HG02623 (cell line): ENCODE results near the gene OPTC.
"Not testable (repeated sequence)": the region's sequence is repeated elsewhere in the genome, so short reads cannot be mapped to it uniquely, and the experiment has no call there.

Source experiments
- ATAC-seq: cut with Tn5 transposase; IDR thresholded peaks from one replicate; pipeline ENCODE4 v1.9.1; 2021; ENCODE audit warnings: moderate library complexity; ENCODE audit not compliant: unreplicated experiment

OPTC gene

DNA sequence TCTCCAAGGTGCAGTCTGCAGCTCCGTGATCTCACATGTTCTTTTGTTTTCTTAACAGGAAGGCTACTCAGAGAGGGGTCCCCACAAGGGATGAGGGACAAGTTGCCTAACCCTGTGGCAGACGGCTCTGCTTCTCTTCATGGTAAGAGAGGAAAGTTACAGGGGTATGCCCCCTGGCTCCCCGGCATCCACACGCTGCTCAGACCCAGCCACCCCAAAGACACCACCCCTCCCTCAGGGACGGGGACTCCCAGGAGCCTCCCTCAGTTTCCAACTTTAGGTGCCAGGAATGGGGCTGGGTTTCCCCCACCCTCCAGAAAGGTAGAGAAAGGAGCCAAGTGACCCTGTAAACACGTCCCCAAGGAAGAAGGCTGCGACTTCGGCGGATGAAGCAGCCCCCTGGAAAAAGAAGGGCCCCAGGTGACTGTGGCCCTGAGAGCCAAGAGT is 19.7 kb downstream of the OPTC start:
- no peak for ATAC-seq

DNA sequence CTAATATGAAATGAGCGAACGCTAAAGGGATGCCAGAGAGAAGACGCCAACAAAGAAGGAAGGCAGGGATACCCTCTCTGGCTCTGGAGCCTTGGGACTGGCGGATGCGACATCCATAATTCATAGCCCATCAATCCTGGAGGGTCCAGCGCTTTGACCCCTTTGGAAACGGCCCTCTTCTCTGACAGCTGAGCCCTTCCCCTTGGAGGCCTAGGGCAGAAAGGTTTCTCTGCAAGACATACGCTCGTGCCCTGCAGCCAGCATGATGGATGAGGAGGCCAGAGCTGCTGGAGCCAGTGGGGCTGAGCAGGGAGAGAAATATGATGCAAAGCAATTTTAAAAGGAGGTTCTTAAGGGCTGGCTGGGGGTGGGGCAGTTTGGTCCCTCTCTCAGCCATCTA is 22.2 kb downstream of the OPTC start:
- ATAC-seq = no peak

DNA sequence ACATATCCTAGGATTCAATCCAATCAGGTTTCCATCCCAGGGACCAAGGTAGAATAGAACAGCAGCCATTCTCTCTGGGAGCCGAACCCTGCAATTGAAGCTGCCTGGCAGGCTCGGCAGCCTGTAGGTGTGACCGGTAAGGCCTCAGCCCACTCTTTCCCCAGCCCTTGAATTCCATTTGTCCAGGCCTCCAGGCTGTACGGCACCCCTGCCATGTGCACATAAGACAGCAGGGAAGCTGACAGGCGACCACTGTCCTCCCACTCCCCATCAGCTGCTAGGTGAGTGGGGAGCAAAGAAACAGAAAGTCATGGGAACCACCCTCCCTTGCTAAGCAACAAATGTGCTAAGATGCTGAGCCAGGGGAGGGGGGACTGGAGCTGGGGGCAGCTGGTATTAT is 23.0 kb downstream of the OPTC start:
- no peak for ATAC-seq

DNA sequence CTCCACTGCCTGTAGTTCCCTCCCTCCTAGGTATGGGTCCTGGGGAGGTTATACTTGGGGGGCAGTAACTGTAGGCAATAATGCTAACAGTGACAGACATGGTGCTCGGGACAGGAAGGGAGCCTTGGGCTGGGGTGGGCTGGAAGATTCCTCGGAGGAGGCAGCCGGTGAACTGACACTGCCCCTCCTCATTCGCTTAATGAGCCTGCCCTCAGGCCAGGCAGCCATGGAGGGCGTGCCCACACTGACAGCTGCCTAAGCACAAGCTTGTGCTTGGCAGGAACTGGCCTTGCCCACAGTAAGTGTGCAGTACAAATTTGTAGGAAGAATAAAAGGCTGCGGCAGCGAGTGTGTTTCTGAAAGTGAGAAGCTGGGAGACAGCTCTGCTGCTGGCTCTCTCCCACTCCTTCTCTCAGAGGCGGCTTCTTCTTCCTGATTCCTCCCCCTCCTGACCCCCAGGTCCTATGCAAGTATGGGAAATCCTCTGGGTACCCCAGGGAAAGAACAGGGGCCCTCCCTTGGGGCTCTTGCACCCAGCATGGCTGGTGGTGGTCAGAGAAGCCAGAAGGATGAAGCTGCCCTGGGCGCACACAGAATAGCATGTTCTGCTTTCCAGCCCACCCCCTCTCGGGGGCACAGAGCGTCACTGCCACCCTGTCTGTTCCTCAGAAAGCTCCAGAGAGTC is 23.6 kb downstream of the OPTC start:
- no peak for ATAC-seq

DNA sequence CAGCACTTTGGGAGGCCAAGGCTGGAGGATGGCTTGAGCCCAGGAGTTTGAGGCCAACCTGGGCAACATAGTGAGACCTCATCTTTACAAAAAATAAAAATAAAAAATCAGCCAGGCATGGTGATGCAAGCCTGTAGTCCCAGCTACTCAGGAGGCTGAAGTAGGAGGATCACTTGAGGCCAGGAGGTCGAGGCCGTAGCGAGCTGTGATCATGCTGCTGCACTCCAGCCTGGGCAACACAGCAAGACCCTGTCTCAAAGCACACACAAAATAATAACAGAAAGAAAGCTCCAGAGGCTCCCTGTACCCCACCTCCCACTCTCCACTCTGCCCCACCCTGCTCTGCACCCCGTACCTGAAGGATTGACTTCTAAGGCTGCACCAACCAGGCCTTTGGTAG is 24.2 kb downstream of the OPTC start:
- not testable (repeated sequence) for ATAC-seq

DNA sequence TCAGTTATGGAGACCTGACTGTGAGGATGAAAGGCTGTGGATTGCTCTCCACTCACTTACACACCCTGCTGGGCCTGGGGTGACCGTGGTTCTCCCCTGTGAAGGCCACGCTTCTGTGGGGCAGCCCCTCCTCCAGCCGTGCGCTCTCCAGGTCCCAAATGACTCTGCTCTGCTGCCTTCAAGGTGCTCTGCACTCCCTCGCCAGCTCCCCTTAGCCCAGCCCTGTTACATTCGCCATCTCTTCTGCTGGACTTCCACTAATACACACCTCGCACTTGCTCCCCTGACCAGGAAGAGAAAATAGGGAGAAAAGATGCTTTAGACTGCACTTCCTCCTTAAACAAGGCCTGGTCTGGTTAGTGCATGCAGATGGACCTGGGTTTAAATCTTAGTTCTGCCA is 24.6 kb downstream of the OPTC start:
- ATAC-seq = no peak

DNA sequence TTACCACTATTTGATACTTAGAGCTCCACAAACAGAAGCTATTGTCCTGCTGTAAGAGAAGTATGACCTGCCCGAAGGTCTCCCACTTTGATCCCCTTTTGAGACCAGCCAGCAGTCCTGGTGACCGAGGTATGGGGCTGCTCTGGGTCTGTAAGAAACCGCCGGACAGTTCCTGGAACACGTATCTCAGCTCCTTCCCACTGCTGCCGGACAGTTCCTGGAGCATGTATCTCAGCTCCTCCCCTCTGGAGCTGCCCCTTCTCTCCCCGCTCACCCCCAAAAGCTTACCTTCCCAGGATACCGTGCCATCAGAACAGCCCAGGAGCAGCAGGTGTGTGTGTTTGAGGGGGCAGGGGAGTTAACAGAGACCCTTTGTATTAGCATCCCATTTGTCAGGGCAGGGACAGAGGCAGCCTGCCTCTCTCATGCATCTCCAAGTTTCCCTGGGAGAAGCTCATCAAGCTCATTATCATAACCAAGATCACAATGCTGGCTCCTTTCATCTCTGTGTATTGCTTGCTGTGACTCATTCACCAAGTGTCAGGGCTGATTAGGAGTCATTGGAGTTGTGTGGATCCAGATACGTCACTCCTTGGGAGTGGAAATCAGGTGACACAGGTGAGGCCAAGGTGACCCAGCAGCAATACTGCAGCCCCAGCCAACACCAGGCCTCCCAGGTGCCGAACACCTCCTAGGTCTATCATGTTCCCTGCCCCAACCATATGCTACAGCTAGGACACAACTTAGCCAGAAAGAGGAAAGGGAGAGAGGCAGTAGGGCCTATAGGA is 25.3 kb downstream of the OPTC start:
- ATAC-seq = no peak

DNA sequence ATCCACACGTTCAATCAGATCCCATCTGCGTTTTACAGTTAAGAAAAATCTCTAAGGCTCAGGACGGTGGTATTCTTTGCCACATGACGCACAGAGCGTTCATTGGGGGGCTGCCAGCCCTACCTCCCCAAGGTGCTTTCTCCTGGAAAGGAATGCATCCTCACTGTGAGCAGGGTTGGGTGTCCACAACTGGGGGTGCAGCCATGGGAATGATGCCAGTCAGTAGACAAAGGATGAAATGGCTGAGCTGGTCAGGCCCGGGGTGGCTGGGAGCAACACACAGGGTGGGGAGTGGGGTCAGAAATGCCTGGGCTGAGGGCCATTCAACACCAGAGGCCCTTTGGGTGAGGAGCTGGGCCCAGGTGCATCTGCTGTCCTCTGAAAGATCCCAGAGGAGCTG is 25.9 kb downstream of the OPTC start:
- no peak for ATAC-seq

DNA sequence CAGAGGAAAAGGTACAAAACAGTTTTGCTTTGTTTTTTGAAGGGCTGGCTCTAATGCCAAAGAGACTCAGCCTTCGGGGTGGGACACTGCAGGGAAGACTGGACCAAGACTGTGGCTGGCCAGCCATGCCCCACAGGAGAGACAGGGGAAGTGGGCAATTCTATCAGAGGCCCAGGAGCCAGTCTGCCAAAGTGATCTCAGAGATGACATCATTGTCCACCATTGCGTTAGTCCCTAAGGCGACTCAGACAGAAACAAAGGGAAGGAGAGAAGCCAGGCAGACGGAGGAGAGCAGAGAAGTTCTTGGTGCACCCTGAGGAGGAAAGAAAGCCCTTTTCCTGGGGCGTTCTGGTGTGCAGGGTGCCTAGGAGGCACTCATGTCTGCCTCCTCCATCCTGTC is 26.4 kb downstream of the OPTC start:
- ATAC-seq = no peak

GRCh38 chr1:203521074-203521794 is 27.3 kb downstream of the OPTC start:
- no peak for ATAC-seq

DNA sequence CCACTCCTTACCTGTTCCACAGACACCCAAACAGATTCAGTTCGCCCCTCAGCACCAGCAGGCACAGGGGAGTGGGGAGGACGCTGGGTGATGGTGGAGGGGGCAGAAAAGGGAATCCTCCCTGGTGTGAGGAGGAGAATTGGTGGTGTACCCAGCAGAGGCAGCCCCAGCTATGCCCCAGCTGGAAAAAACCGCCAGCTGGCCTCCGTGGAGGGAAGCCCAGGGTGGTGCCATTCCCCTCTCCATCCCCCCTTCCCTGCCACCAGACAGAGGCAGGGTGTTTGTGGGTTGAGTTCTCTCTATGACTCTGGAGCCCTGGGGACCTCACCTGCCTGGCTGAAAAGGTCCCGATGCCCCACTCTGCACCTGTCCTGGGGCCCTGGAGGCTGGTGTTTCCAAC is 27.9 kb downstream of the OPTC start:
- no peak for ATAC-seq

DNA sequence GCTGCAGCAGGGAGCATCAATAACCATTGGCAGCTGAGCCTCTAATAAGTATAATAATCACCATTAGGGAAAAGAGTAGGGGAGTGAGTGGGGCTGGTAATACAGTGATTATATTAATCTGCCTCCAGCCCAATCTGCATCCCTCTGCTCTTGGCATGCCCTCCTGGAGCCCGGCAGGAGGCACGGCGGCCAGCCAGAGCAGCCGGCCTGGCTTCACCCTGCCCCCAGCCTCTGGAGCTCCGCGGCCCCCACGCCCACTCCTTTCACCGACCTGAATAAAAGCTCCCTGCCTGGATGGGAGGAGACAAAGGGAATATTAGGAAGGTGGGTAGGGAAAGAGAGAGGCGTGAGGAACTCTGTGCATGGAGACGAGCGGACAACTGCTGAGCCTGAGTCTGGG is 28.3 kb downstream of the OPTC start:
- ATAC-seq = no peak

- ATAC-seq = no peak
These were observed 29.7 kb downstream of the OPTC start for GRCh38 chr1:203523667-203524066.

DNA sequence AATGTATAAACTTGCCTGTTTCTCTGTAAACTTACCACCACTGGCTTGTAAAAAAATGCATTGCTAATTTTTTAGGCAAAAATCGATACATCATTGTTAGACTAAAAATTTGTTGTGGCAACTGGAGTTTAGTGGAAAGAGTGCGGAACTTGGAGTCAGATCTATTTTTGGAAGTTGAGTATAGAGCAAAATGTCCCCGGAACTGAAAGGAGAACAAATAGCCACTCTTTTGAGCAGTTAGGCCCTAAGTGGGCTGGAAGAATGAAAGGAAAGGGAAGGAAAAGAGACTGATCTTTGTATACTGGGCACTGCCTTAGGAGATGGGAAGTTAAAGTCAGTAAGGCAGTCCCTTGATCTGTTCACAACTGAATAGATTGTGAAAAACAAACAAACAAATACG is 30.2 kb downstream of the OPTC start:
- ATAC-seq = no peak

- ATAC-seq = no peak
These were observed 30.9 kb downstream of the OPTC start for GRCh38 chr1:203524824-203525223.

DNA sequence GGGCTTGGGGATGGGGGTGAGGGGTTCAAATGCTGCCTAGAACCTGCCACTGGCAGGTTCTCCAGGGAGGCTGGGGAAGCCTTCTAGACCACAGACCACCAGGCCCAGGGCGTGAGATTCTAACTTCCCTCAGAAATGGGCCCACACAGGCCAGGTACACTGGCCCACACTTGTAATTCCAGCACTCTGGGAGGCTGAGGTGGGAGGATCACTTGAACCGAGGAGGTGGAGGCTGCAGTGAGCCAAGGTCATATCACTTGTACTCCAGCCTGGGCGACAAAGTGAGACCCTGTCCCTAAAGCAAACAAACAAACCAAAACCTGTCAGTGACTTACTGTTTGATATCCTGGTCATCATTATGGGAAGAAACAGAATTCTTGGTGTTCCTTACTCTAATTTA is 31.7 kb downstream of the OPTC start:
- no peak for ATAC-seq

- no peak for ATAC-seq
These were observed 32.2 kb downstream of the OPTC start for GRCh38 chr1:203526130-203526529.

- ATAC-seq = no peak
These were observed 32.6 kb downstream of the OPTC start for GRCh38 chr1:203526572-203526971.

DNA sequence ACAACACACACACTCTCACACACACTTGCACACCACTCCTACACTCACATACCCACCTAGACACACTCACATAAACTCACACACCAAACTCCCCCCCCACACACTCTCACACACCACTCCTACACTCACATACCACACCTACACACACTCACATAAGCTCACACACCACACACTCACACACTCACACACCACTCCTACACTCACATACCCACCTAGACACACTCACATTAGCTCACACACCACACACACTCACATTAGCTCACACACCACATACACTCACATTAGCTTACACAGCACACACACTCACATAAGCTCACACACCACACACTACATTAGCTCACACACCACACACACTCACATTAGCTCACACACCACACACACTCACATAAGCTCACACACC is 33.1 kb downstream of the OPTC start:
- no peak for ATAC-seq

- ATAC-seq = no peak
These were observed 34.1 kb downstream of the OPTC start for GRCh38 chr1:203528063-203528462.

DNA sequence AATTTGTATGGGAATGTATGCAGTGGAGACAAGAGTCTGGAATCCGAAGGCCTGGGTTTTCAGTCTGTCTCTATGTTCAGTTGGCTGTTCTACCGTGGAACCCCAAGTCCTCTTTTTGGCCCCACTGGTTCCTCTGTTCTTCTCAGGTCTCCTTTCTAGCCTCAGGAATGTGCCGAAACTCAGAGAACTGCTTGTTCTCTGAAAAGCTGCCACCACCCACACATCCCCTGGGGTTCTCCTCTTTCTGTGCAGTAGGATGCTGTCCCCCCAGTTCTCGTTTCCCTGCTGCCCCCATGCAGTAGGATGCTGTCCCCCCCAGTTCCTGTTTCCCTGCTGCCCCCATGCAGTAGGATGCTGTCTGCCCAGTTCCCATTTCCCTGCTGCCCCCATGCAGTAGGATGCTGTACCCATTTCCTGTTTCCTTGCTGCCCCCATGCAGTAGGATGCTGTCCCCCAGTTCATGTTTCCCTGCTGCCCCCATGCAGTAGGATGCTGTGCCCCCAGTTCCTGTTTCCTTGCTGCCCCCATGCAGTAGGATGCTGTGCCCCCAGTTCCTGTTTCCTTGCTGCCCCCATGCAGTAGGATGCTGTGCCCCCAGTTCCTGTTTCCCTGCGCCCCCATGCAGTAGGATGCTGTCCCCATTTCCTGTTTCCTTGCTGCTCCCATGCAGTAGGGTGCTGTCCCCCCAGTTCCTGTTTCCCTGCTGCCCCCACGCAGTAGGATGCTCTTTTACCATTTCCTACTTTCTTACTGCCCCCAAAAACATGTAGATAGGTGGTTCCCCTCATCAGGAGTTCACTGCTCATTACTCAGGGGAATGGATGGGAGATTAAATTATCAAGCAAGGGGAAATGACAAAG is 35.3 kb downstream of the OPTC start:
- ATAC-seq = no peak
